ENCODE results near the gene EHMT2. TPM values are rescaled to one million over a fixed set of nuclear protein-coding genes. Genes with fewer than 3 reads are reported as not detected.
A peak's percentile ranks its signal among the peaks of the same experiment; 100 is the strongest.

The EHMT2 gene
- total and polyA plus RNA-seq, 2 of the 13 experiments (the other 11 are each of a cell fraction or from before 2014, with no cell fraction given) = 55.2 to 69.2 TPM

DNA sequence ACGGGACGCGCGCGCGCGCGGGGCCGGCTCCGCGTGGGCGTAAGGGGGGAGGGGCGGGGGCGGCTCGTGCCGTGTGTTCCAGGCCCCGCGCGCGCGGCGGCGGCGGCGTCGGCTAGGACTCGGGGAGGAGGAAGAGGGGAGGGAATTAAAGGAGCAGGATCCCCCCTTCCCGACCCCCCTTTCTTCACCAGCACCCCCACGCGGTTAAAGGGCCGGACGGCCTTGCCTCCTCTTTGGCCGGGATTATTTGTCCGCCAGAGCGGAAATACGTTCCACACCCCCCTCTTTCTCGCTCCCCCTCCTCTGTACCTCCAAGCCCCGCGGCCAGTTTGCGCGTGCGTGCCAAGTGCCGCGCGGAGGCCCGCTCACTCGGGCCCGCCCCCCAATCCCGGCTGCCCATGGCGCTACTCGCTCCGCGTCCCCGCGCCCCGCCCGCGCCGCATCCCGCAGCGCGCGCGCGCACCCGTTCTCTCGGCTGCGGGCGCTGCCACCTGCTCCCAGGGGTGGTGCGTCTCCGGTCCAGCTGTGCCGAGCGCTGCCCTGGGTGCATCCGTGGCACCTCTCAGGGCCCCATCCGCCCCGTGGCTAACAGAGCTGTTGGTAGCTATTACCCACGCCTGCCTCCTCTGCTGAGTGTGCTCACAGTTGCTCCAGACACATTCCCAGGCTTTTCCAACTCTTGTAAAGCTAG, 4.6 kb upstream of the EHMT2 start, which contains the start of gene ZBTB12 (continued):
- TF ChIP-seq ZNF251 (CRISPR knock-in tag; IDR thresholded peaks at IDR 0.05) (no peak), EP300 (IDR thresholded peaks at IDR 0.05; ENCODE audit: low read depth in 2 of 2, low read length in 2 of 2) (peak in 1 of 2 experiments; percentile 30; a peak in 1 of 4 replicates), EP300 (CRISPR knock-in tag; IDR thresholded peaks at IDR 0.05; ENCODE audit: borderline replicate concordance) (no peak; the same call in 1 of the 2 replicates), ELF3 (CRISPR knock-in tag; IDR thresholded peaks at IDR 0.05) (peak; percentile 62), ZNF839 (CRISPR knock-in tag; IDR thresholded peaks at IDR 0.05; ENCODE audit: borderline replicate concordance) (peak; percentile 69; the same call in 1 of the 2 replicates), ZNF672 (CRISPR knock-in tag; IDR thresholded peaks at IDR 0.05) (peak; percentile 80), ZNF552 (CRISPR knock-in tag; IDR thresholded peaks at IDR 0.05; ENCODE audit: borderline replicate concordance) (0 out of 2 replicates have a peak, but pooled peaks have one; percentile 65), SNAI1 (CRISPR knock-in tag; IDR thresholded peaks at IDR 0.05; ENCODE audit: borderline replicate concordance) (no peak), POLR2G (IDR thresholded peaks at IDR 0.05; ENCODE audit: low read depth, low read length) (peak; percentile 88), ZNF256 (CRISPR knock-in tag; conservative IDR thresholded peaks at IDR 0.05) (no peak), ZNF883 (CRISPR knock-in tag; IDR thresholded peaks at IDR 0.05; ENCODE audit: not compliant biosample characterization) (no peak), HDAC1 (CRISPR knock-in tag; IDR thresholded peaks at IDR 0.05) (no peak; the same call in 1 of the 2 replicates), CENPT (CRISPR knock-in tag; IDR thresholded peaks at IDR 0.05; ENCODE audit: low read depth) (peak; percentile 76; the same call in 1 of the 2 replicates), AGO1 (IDR thresholded peaks at IDR 0.05; ENCODE audit: low read depth, low read length, poor library complexity, severe bottlenecking) (peak; percentile 98)
- TF ChIP-seq, protein P1, sequence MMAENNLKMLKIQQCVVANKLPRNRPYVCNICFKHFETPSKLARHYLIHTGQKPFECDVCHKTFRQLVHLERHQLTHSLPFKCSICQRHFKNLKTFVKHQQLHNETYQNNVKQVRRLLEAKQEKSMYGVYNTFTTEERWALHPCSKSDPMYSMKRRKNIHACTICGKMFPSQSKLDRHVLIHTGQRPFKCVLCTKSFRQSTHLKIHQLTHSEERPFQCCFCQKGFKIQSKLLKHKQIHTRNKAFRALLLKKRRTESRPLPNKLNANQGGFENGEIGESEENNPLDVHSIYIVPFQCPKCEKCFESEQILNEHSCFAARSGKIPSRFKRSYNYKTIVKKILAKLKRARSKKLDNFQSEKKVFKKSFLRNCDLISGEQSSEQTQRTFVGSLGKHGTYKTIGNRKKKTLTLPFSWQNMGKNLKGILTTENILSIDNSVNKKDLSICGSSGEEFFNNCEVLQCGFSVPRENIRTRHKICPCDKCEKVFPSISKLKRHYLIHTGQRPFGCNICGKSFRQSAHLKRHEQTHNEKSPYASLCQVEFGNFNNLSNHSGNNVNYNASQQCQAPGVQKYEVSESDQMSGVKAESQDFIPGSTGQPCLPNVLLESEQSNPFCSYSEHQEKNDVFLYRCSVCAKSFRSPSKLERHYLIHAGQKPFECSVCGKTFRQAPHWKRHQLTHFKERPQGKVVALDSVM (CRISPR knock-in tag; IDR thresholded peaks at IDR 0.05) = peak; percentile 34; the same call in 1 of the 2 replicates
- TF ChIP-seq, protein P2, sequence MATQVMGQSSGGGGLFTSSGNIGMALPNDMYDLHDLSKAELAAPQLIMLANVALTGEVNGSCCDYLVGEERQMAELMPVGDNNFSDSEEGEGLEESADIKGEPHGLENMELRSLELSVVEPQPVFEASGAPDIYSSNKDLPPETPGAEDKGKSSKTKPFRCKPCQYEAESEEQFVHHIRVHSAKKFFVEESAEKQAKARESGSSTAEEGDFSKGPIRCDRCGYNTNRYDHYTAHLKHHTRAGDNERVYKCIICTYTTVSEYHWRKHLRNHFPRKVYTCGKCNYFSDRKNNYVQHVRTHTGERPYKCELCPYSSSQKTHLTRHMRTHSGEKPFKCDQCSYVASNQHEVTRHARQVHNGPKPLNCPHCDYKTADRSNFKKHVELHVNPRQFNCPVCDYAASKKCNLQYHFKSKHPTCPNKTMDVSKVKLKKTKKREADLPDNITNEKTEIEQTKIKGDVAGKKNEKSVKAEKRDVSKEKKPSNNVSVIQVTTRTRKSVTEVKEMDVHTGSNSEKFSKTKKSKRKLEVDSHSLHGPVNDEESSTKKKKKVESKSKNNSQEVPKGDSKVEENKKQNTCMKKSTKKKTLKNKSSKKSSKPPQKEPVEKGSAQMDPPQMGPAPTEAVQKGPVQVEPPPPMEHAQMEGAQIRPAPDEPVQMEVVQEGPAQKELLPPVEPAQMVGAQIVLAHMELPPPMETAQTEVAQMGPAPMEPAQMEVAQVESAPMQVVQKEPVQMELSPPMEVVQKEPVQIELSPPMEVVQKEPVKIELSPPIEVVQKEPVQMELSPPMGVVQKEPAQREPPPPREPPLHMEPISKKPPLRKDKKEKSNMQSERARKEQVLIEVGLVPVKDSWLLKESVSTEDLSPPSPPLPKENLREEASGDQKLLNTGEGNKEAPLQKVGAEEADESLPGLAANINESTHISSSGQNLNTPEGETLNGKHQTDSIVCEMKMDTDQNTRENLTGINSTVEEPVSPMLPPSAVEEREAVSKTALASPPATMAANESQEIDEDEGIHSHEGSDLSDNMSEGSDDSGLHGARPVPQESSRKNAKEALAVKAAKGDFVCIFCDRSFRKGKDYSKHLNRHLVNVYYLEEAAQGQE (IDR thresholded peaks at IDR 0.05; ENCODE audit: borderline replicate concordance in 1 of 2, low read depth in 1 of 2, low read length in 2 of 2) = peak in 1 of 2 experiments; percentile 29; a peak in 1 of 4 replicates
- TF ChIP-seq, protein P3, sequence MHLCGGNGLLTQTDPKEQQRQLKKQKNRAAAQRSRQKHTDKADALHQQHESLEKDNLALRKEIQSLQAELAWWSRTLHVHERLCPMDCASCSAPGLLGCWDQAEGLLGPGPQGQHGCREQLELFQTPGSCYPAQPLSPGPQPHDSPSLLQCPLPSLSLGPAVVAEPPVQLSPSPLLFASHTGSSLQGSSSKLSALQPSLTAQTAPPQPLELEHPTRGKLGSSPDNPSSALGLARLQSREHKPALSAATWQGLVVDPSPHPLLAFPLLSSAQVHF (CRISPR knock-in tag; IDR thresholded peaks at IDR 0.05) = 0 out of 2 replicates have a peak, but pooled peaks have one; percentile 21
- TF ChIP-seq, protein P4, sequence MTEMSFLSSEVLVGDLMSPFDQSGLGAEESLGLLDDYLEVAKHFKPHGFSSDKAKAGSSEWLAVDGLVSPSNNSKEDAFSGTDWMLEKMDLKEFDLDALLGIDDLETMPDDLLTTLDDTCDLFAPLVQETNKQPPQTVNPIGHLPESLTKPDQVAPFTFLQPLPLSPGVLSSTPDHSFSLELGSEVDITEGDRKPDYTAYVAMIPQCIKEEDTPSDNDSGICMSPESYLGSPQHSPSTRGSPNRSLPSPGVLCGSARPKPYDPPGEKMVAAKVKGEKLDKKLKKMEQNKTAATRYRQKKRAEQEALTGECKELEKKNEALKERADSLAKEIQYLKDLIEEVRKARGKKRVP (CRISPR knock-in tag; IDR thresholded peaks at IDR 0.05) = 0 out of 4 replicates have a peak, but pooled peaks of 1 of the 2 experiments have one; percentile 22
- TF ChIP-seq, protein P5, sequence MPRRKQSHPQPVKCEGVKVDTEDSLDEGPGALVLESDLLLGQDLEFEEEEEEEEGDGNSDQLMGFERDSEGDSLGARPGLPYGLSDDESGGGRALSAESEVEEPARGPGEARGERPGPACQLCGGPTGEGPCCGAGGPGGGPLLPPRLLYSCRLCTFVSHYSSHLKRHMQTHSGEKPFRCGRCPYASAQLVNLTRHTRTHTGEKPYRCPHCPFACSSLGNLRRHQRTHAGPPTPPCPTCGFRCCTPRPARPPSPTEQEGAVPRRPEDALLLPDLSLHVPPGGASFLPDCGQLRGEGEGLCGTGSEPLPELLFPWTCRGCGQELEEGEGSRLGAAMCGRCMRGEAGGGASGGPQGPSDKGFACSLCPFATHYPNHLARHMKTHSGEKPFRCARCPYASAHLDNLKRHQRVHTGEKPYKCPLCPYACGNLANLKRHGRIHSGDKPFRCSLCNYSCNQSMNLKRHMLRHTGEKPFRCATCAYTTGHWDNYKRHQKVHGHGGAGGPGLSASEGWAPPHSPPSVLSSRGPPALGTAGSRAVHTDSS (CRISPR knock-in tag; conservative IDR thresholded peaks at IDR 0.05) = 0 out of 2 replicates have a peak, but pooled peaks have one; percentile 30

All from HepG2 (cell line).